Dendritic cell treated with granulocyte-macrophage colony-stimulating factor and Interleukin-4, amounts not matched to agents 40 ng/mL and 50 ng/mL, for 4 days (primary cell): Measurements from ENCODE around the gene CLCNKB.

Source experiments
- H3K27ac Mint-ChIP-seq: one replicate; pipeline ENCODE4 v1.8.0; 2022; ENCODE audit warnings: mild to moderate bottlenecking, mixed read lengths
- H3K27me3 Mint-ChIP-seq: one replicate; pipeline ENCODE4 v1.8.0; 2022; ENCODE audit warnings: mild to moderate bottlenecking, mixed read lengths
- H3K36me3 Mint-ChIP-seq: one replicate; pipeline ENCODE4 v1.8.0; 2022; ENCODE audit warnings: low read depth, mixed read lengths
- H3K4me1 Mint-ChIP-seq: one replicate; pipeline ENCODE4 v1.8.0; 2022; ENCODE audit warnings: low read depth, mixed read lengths
- H3K4me3 Mint-ChIP-seq: one replicate; pipeline ENCODE4 v1.8.0; 2022; ENCODE audit warnings: mild to moderate bottlenecking, moderate library complexity, mixed read lengths
- H3K9me3 Mint-ChIP-seq: one replicate; pipeline ENCODE4 v1.8.0; 2022; ENCODE audit warnings: mixed read lengths
- intact Hi-C: fragments of 100-400 bp; cut with micrococcal nuclease; formaldehyde crosslinking; loops from one replicate; pipeline ENCODE4 v1.15.0; 2022

Gene CLCNKB

DNA sequence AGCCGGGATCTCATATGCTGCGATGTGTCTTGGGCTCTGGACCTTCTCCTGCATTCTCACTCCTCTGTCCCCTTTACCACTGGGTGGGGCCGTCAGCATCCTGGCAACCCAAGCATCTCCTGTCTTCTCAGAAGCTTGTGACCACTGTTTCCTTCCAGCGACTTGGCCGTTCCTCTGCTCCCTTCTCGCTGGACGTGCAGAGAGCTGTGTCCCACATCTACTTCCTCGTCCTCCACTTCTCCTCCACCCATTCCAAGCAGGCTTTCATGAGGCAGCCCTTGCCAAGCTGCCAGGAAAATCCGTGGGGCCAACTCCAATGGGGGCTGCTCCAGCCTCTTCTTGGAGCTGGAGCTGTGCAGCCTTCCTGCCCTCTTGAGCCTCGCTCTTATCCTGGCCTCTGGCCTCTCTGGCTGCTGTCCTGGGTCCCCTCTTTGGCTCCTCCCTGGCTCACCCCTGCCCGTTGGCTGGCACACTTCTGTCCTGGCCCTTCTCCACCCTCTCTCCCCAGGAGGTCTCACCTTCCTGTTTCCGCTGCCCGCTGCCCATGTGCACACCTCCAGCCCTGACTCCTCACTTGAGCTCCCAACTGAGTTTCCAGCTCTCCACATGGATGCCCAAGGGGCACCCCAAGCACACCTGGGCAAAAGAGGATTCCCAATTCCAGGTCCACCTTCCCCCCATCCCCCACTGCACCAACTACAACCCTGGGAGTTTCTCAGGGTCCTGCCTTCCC is 21.1 kb downstream of the CLCNKB start:
- intact Hi-C loops = no loop called here
- peaks cover 40% of the 10 kb centered on the region for H3K27me3 Mint-ChIP-seq
- H3K4me3 Mint-ChIP-seq = no peak overlapping the region
- H3K9me3 Mint-ChIP-seq = no peaks in the 10 kb centered on the region
- peaks cover 9% of the 10 kb centered on the region for H3K4me1 Mint-ChIP-seq
- H3K36me3 Mint-ChIP-seq = no peaks in the 10 kb centered on the region
- no peak overlapping the region for H3K27ac Mint-ChIP-seq

DNA sequence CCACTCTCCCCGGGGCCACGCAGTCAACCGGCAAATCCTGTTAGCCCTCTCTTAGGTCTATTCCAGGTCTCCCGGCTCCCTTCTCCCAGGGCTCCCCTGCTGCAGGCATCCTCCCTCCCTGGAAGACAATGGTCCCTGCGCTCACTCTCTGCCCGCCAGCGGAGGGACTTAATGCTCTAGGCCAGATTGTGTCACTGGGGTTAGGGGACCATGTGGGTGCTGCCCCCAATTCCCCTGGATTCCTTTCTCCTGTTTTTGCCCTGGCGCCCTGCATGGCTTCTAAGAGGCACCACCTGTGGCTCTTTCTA is 21.6 kb downstream of the CLCNKB start:
- Mint-ChIP-seq H3K27me3 (peaks cover 40% of the 10 kb centered on the region), H3K27ac (no peak overlapping the region), H3K9me3 (no peaks in the 10 kb centered on the region), H3K36me3 (no peaks in the 10 kb centered on the region), H3K4me1 (peaks cover 9% of the 10 kb centered on the region), H3K4me3 (no peak overlapping the region)
- intact Hi-C loops = no loop called here

DNA sequence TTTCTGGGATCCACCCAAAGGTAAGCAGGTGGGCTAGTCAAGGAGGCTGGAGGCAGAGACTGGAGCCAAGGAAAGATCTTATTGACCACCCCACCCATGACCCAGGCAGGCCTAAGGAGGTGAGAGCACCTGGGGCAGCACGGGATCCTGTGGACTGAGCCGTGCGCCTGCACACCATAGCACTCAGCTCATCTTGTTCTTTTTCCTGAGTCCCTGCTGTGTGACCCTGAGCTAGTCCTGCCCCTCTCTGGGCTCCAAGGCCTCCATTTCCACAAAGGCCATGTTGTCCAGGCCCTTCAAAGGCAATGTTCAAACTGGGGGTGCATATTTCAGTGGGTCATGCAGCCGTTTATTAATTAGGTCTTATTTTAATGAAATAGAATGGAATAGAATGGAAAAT is 22.7 kb downstream of the CLCNKB start:
- Mint-ChIP-seq H3K27me3 (peaks cover 43% of the 10 kb centered on the region), H3K4me1 (peaks cover 9% of the 10 kb centered on the region)
- intact Hi-C loops = no loop called here

DNA sequence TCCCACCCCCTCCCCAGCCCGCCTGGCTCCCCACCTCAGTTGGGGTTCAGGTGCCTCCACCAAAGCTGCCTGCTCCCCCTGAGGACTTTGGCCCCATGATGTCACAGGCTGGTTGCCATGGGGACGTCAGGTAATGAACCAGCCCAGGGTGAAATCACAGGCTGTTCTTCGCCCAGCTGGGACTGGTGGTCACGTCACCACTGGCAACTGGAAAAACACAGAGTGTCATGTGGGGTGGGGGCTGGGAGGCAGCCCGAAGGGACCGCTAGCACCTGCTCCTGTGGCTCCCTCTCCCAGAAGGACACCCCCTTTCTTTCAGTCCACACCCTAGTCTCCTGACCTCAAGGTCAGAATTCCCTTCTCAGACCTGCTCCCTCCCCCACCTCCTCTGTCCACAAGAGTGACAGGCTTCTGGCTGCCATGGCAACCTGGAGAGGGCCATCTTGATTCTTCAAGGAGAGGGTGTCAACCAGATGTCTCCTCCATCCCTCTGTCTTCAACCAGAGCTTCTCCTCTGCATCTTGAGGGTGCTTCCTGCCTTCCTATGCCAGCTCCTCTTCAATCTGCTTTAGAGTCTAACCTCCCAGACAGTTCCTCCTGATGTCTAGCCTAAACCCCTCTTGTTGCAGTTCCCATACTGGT is 23.7 kb downstream of the CLCNKB start:
- intact Hi-C loops = no loop called here
- peaks cover 9% of the 10 kb centered on the region for H3K4me1 Mint-ChIP-seq
- no peaks in the 10 kb centered on the region for H3K9me3 Mint-ChIP-seq
- no peak overlapping the region for H3K4me3 Mint-ChIP-seq
- H3K36me3 Mint-ChIP-seq = no peaks in the 10 kb centered on the region
- H3K27me3 Mint-ChIP-seq = peaks cover 53% of the 10 kb centered on the region
- H3K27ac Mint-ChIP-seq = no peak overlapping the region

More for the DNA sequence above, 22.7 kb downstream of the CLCNKB start:
- no peak overlapping the region for H3K4me3 Mint-ChIP-seq
- no peak overlapping the region for H3K27ac Mint-ChIP-seq
- H3K9me3 Mint-ChIP-seq = no peaks in the 10 kb centered on the region
- no peaks in the 10 kb centered on the region for H3K36me3 Mint-ChIP-seq

DNA sequence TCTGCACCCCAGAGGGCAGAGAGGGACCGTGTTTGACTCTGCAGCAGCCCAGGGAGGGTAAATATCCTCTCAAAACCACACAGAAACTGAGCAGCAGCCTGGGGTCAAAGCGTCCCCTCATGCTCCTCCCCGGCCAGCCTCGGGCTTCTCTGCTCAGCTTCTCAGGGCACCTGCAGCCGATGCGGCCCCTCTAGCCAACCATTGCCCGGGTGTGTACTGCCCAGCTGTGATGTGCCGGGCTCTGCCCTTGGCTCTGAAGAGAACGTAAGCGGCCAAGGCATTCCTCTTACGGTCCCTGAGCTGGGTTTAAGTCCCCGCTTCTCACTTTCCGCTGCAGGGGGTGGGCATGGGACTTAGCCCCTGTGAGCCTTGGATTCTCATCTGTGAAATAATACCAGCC is 24.4 kb downstream of the CLCNKB start:
- Mint-ChIP-seq H3K27ac (no peak overlapping the region), H3K27me3 (peaks cover 58% of the 10 kb centered on the region), H3K36me3 (no peaks in the 10 kb centered on the region), H3K4me1 (peaks cover 9% of the 10 kb centered on the region), H3K9me3 (no peaks in the 10 kb centered on the region), H3K4me3 (no peak overlapping the region)
- intact Hi-C loops = no loop called here

DNA sequence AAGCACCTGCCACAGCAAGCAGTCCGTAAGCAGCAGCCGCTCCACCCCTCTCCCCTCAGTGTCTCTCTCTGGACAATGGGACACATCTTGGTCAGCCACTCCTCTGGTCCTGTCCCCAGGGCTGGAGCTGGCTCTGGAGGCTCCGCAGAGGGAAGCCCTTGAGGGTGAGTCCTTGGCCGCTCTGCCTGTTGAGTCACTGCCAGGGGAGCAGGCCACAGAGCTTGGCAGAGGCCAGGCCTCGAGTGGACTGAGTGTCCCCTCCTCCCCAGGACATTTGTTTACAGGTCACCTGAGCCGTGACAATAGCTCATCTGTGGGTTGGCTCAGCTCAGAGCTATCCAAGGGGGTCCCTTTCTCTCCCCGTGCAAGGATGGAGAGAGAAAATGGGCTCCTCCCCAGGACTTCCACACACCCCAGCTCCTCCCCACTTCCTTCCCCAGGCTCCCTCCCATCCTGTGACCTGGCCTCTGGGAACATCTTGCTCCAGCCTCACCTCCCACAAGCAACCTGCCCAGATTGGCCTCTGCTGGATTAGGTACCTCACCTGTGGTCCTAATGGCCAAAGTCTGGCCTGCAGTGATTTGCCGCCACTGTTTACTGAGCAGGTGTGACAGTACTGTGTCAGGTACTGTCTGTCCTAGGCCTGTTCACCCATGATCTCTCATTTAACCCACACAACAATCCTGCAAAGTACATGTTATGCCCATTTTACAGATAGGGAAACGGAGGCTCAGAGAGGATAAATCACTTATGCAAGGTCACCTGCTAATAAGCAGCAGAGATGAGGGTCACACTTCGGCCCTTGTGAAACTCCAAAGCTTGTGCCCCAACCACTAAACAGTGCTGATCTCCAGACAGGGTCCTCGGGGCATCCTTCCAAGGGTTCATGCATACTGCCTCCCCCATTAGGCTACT is 25.0 kb downstream of the CLCNKB start:
- Mint-ChIP-seq H3K9me3 (no peaks in the 10 kb centered on the region), H3K4me3 (no peak overlapping the region), H3K4me1 (peaks cover 9% of the 10 kb centered on the region), H3K27ac (no peak overlapping the region), H3K27me3 (peaks cover 57% of the 10 kb centered on the region), H3K36me3 (no peaks in the 10 kb centered on the region)
- intact Hi-C loops = no loop called here

DNA sequence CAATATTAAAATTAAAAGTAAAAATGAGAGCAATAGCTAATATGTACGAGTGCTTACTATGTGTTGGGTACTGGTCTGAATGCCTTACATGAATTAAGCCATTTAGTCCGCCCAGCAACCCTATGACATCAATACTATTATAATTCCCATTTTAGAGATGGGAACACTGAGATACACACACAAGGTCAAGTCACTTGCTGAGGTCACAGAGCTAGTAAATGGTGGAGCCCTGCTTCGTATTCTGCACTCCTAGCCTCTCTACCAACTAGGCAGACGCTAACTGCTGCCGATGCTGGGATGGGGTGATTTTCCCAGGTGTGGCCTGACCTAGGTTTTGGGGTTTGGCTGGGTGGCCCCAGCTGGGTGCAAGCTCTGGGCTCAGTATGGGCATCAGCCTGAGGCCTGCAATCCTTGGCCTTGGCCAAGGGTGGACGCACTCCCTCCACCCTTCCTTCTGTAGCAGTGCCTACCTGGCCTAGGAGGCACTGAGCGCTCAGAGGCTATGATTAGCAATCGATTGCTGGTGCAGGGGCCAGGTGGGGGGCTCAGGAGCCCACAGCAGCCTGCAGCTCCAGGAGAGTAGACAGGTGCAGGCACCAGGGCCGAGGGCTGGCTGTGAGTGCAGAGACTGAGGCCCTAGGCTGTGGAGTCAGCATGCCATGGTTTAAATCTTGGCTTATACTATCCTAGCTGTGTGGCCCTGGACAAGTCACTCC is 27.2 kb downstream of the CLCNKB start:
- H3K36me3 Mint-ChIP-seq = no peaks in the 10 kb centered on the region
- H3K9me3 Mint-ChIP-seq = no peaks in the 10 kb centered on the region
- no peak overlapping the region for H3K27ac Mint-ChIP-seq
- intact Hi-C loops = no loop called here
- H3K4me3 Mint-ChIP-seq = no peak overlapping the region
- peaks cover 5% of the 10 kb centered on the region for H3K4me1 Mint-ChIP-seq
- peaks cover 54% of the 10 kb centered on the region for H3K27me3 Mint-ChIP-seq

DNA sequence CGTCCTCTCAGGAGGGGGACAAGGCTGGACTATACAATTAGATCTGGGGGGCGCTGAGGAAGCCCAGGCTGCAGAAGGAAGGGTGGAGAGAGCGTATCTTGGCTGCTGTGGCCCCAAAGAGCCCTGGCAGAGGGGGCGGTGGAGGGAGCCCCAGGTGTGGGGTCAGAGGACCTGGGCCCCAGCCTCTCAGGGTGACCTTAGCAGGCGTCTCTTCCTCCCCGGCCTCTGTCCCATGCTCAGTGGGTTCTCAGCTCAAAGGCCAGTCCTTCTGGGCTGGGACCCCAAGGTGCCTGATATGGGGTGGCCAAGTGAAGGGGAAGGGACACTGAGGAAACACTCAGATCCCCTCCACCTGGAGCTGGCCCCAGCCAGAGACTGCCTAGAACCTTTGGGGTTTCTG is 28.0 kb downstream of the CLCNKB start:
- peaks cover 54% of the 10 kb centered on the region for H3K27me3 Mint-ChIP-seq
- intact Hi-C loops = no loop called here
- H3K9me3 Mint-ChIP-seq = no peaks in the 10 kb centered on the region
- H3K36me3 Mint-ChIP-seq = no peaks in the 10 kb centered on the region
- H3K4me3 Mint-ChIP-seq = no peak overlapping the region
- no peak overlapping the region for H3K27ac Mint-ChIP-seq
- H3K4me1 Mint-ChIP-seq = peaks cover 5% of the 10 kb centered on the region

DNA sequence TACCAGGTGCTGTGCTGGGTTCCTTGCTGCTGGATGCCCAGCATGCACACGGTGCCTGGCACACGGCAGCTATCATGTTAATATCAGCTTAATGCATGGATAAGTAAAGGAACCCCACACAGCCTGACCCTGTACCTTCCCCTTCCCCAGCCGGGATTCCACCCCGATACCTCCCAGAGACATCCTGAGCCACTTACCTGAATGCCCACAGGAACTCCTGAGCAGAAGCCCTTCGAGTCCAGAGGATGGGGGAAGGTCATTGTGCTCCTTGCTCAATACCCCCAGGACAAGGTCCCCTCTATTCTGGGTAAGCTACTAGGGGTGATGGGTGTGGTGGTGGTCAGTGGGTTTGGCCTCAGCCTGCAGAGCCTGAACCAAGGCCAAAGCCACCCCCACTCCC is 28.5 kb downstream of the CLCNKB start:
- H3K4me1 Mint-ChIP-seq = peaks cover 5% of the 10 kb centered on the region
- no peak overlapping the region for H3K27ac Mint-ChIP-seq
- H3K9me3 Mint-ChIP-seq = no peaks in the 10 kb centered on the region
- no peaks in the 10 kb centered on the region for H3K36me3 Mint-ChIP-seq
- peaks cover 55% of the 10 kb centered on the region for H3K27me3 Mint-ChIP-seq
- intact Hi-C loops = no loop called here
- H3K4me3 Mint-ChIP-seq = no peak overlapping the region

DNA sequence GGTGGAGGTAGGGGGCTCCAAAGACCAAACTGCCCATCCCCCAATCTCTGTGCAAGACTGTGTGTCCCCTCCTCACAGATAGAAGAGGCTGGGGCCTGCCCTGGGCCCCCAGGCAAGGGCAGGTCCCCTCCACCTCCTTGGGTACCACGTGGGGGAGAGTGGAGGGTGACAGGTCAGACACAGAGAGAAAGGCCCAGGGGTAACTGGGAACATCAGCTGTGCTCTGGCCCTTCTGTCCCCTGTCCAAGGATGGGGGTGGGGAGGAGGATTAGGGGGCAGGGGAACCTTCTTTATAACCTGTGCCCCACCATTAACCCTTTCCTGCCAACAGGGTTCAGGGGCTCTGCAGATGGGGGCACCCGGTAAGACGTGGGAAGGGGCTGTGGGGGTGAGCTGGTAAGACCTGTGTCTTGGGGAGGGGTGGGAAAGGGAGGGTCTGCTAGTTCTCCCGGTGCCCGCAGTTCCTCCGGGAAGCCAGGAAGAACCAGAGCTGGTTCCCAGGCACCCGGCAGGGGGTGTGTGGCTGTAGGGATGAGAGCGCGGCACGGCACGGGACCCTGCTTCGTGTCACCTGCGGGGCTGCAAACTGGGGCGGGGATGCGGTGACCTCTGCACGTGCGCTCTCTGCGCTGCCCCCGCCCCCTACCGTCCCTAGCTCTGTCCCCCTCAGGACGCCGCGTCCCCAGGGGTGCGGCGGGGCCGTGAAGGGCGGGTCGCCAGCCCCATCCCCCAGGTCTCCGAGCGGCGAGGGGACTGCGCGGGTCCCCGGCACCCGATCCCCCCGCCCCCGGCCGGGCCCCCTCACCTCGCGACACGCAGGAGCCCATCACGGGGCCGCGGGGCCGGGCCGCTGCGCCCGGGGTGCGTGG is 29.3 kb downstream of the CLCNKB start:
- H3K4me3 Mint-ChIP-seq = no peak overlapping the region
- H3K27ac Mint-ChIP-seq = no peak overlapping the region
- peaks cover 5% of the 10 kb centered on the region for H3K4me1 Mint-ChIP-seq
- H3K9me3 Mint-ChIP-seq = no peaks in the 10 kb centered on the region
- H3K27me3 Mint-ChIP-seq = peaks cover 55% of the 10 kb centered on the region
- no peaks in the 10 kb centered on the region for H3K36me3 Mint-ChIP-seq
- intact Hi-C loops = no loop called here

DNA sequence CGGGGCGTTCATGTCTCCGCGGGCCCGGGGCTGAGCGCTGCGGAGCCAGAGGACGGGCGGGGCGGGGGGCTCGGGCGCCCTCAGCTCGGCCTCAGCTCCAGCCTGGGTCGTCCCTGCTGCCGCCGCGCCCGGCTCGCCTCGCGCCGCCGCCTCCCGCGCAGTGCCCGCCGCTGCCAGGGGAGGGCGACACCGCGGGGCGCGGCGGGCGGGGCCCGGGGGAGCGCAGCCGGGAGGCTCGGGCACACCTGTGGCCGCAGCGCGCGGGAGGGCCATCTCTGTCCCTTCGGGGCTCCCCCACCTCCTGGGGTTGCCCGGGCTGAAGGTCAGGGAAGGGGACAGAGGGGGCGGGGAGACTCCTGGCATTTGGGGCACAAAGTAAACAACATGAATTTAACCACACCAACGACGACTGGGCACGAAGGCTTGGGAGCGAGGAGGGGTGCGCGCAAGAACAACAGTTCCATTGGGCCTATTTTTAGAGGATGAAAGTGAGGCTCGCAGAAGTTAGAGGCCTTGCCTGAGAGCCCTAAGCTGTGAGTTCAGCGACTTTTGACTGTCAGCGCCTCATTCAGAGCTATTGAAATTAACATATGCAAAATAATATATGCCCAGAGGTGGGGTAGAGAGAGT is 30.0 kb downstream of the CLCNKB start, which contains the start of gene FAM131C:
FAM131C (minus strand) TSS at position 162 of the 630 bp plus-strand sequence. CDS start 209 bp downstream, outside the sequence.
- intact Hi-C loops = no loop called here
- peaks cover 56% of the 10 kb centered on the region for H3K27me3 Mint-ChIP-seq
- no peak within 1 kb of the TSS for H3K4me3 Mint-ChIP-seq
- H3K4me1 Mint-ChIP-seq = peaks cover 5% of the 10 kb centered on the region
- no peaks in the 10 kb centered on the region for H3K36me3 Mint-ChIP-seq
- no peaks in the 10 kb centered on the region for H3K9me3 Mint-ChIP-seq
- H3K27ac Mint-ChIP-seq = no peak within 1 kb of the TSS

DNA sequence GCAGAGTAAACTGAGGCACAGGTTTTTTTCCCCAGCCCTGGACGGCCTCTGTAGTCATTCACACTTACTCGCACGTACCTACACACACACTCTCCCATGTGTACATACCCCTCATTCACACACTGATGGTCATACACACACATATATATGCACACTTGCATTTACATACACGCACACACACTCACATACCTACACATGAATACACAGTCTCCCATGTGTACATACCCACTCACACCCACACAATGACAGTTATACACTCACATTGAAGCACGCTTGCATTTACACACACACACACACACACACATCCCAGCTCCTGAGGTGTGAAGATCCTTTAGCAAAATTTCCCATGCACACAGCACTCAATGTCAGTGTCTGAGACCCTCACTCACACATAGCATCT is 30.6 kb downstream of the CLCNKB start:
- peaks cover 10% of the 10 kb centered on the region for H3K4me1 Mint-ChIP-seq
- H3K36me3 Mint-ChIP-seq = no peaks in the 10 kb centered on the region
- H3K4me3 Mint-ChIP-seq = no peak overlapping the region
- no peaks in the 10 kb centered on the region for H3K9me3 Mint-ChIP-seq
- peaks cover 54% of the 10 kb centered on the region for H3K27me3 Mint-ChIP-seq
- H3K27ac Mint-ChIP-seq = no peak overlapping the region
- intact Hi-C loops = no loop called here
